Small intestine (tissue), 7 donors: ENCODE measurements around the gene ACBD6. TPM values are rescaled to one million over a fixed set of nuclear protein-coding genes. Genes with fewer than 3 reads are reported as not detected.

ENCODE experiments used
- DNase-seq, 2 donors: peaks; one replicate each; pipeline versions ENCODE4 v3.0.0 to v3.0.0-alpha.2; 2013
- FAIRE-seq: peaks from 2 replicates; lab custom pipeline; 2012; peaks lifted over from hg19 to GRCh38; lab: Jason Lieb, UNC
- H3K27ac ChIP-seq, 3 donors: one replicate each; pipeline ENCODE4 v1.5.1; 2013; ENCODE audit warnings: low read length in 2 of 3, mild to moderate bottlenecking in 2 of 3, control low read depth in 1 of 3, inconsistent platforms in 1 of 3, low read depth in 1 of 3, moderate library complexity in 1 of 3
- H3K27me3 ChIP-seq, 3 donors: one replicate each; pipeline ENCODE4 v1.6.1; 2013; ENCODE audit warnings: low read length in 3 of 3, inconsistent platforms in 1 of 3; ENCODE audit not compliant: control insufficient read depth in 3 of 3, insufficient read depth in 3 of 3
- H3K36me3 ChIP-seq, 3 donors: one replicate each; pipeline ENCODE4 v1.6.1; 2013; ENCODE audit warnings: low read length in 3 of 3, inconsistent platforms in 1 of 3, low read depth in 1 of 3, mild to moderate bottlenecking in 1 of 3, moderate library complexity in 1 of 3; ENCODE audit not compliant: control insufficient read depth in 3 of 3, insufficient read depth in 2 of 3
- H3K4me1 ChIP-seq, 3 donors: one replicate each; pipeline ENCODE4 v1.6.1; 2013; ENCODE audit warnings: low read length in 2 of 3, inconsistent platforms in 1 of 3, low read depth in 1 of 3, mild to moderate bottlenecking in 1 of 3, moderate library complexity in 1 of 3; ENCODE audit not compliant: control insufficient read depth in 3 of 3, insufficient read depth in 2 of 3
- H3K4me3 ChIP-seq, 3 donors: one replicate each; pipeline ENCODE4 v1.5.1; 2013; ENCODE audit warnings: low read length in 3 of 3, control low read depth in 1 of 3, inconsistent platforms in 1 of 3, low read depth in 1 of 3, mild to moderate bottlenecking in 1 of 3, moderate library complexity in 1 of 3
- H3K9me3 ChIP-seq, 2 donors: one replicate each; pipeline ENCODE4 v1.6.1; 2013; ENCODE audit warnings: low read depth in 1 of 2, low read length in 1 of 2; ENCODE audit not compliant: control insufficient read depth in 2 of 2, insufficient read depth in 1 of 2
- WGBS, 3 donors: extraction: QIAGEN DNeasy Blood & Tissue Kit; methylation state at CpG; one replicate each; pipeline ENCODE4 v1.1.7; 2013; 5-methylcytosine and 5-hydroxymethylcytosine counted together
- polyA plus RNA-seq, 4 donors: library from polyadenylated mRNA; stranded (reverse) in 3 of 4; unstranded in 1 of 4; fragments of 200-250 nt in 3 of 4; fragments of 120-200 nt in 1 of 4; gene quantifications; one replicate each; pipeline versions ENCODE4 v1.2.1 to v1.2.3, GENCODE V29; 2013
- donor health status: healthy with polysubstance abuse.
- donor health status: control.
- donor health status: control.
- donor health status: Bipolar disorder and iron deficiency.
- donor health status: healthy.

ACBD6 gene
- polyA plus RNA-seq, 4 donors, result 12.7 to 49.5 (median 20.7) TPM

DNA sequence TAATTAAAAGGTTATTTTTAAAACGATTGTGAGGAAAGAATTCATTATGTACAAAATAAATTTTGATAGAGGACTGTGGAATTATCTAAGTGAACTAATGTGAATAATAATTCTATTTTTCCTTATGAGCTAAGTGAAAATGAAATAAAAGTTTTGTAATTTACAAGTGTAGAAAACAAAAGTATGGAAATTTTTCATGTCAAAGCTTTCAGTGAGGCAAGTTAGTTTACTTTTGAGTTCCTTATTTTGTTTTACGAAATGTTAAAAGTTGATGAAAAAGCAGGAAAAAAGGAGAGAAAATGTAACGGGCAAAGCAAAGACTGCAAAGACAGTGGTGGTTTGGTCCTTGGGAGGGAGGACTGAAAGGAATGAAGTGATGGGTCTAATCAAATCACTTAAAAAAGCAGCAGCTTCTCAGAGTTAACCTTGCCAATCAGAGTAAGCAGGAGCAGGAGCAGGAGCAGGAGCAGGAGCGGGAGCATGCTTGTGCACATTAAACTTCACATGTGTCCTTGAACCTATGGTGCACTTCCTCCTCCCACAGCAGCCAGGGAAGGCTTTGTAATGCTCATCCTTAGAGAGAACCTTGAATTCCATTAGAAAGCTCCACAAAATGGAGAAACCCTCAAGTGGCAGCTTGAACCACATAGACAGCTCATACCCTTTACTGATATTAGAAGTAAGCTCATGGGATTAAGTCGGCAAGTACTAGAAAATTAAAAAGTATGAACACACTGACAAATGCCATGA lies 139.0 kb downstream of the ACBD6 start:
- DNase-seq, result no peak
- WGBS, 3 donors, result 92 to 94% (median 93%) methylated on average over 5 of the region's 5 CpGs
- Histone ChIP-seq H3K4me1 (no peaks in the 10 kb centered on the region), H3K36me3 (peaks cover 0 to 2% (median 0%) of the 10 kb centered on the region in 3 donors), H3K4me3 (no peak overlapping the region), H3K9me3 (no peaks in the 10 kb centered on the region), H3K27ac (no peak overlapping the region), H3K27me3 (no peaks in the 10 kb centered on the region)
- no peak for FAIRE-seq

- no peaks in the 10 kb centered on the region for H3K9me3 ChIP-seq
- H3K27me3 ChIP-seq, result no peaks in the 10 kb centered on the region
- DNase-seq (no peak), FAIRE-seq (no peak)
- WGBS, 3 donors, result 90 to 93% (median 90%) methylated on average over 3 of the region's 3 CpGs
- no peak overlapping the region for H3K4me3 ChIP-seq
- no peaks in the 10 kb centered on the region for H3K4me1 ChIP-seq
- peaks cover 0 to 5% (median 2%) of the 10 kb centered on the region in 3 donors for H3K36me3 ChIP-seq
- no peak overlapping the region for H3K27ac ChIP-seq
These were observed 141.9 kb downstream of the ACBD6 start for GRCh38 chr1:180360333-180361075.

DNA sequence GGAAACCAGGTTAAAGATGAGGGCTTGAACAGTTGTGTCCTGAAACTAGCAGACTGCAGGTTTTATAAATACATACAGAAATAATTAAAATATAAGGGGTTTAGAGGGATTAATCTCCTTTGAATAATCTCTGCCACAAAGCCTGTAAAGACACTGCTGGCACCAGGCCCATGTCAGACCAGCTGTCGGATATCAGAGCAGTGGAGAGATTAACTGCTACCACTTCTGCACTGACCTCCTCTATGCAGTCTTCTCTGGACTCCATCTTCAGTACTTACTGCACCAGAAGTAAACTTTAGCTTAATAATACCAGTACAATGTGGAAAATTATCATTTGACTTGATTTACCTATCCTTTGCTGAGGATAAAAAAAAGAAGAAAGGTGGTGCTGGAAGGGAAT lies 143.7 kb downstream of the ACBD6 start:
- no peak for DNase-seq
- Histone ChIP-seq H3K4me3 (no peak overlapping the region), H3K27ac (no peak overlapping the region), H3K36me3 (peaks cover 0 to 5% (median 2%) of the 10 kb centered on the region in 3 donors), H3K9me3 (no peaks in the 10 kb centered on the region), H3K4me1 (no peaks in the 10 kb centered on the region), H3K27me3 (no peaks in the 10 kb centered on the region)
- WGBS, 3 donors, result 21 to 43% (median 33%) methylated on average over 1 of the region's 1 CpG
- no peak for FAIRE-seq

DNA sequence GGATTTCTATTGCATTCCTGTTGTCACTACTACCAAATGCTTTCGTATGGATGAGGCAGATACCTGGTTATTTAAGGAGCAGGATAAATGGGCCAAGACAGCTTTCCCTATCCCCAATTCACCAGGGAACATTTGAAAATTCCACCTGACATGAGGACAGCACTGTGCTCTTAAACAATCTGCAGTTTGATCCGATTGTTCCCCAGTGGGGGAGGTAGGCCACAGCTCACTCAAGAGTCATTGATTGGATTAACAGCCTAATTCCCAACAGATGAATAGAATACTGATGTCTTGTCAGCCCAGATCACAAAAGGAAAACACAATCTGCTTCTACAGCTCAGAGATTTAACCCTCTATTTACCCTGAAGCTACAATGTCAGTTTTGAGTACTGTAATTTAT lies 148.4 kb downstream of the ACBD6 start:
- no peaks in the 10 kb centered on the region for H3K9me3 ChIP-seq
- DNase-seq (no peak), FAIRE-seq (no peak)
- H3K27me3 ChIP-seq, result no peaks in the 10 kb centered on the region
- WGBS, 3 donors, result 91 to 96% (median 93%) methylated on average over 2 of the region's 2 CpGs
- H3K4me1 ChIP-seq, result no peaks in the 10 kb centered on the region
- no peak overlapping the region for H3K27ac ChIP-seq
- no peak overlapping the region for H3K4me3 ChIP-seq
- H3K36me3 ChIP-seq, result peaks cover 0 to 5% (median 2%) of the 10 kb centered on the region in 3 donors

DNA sequence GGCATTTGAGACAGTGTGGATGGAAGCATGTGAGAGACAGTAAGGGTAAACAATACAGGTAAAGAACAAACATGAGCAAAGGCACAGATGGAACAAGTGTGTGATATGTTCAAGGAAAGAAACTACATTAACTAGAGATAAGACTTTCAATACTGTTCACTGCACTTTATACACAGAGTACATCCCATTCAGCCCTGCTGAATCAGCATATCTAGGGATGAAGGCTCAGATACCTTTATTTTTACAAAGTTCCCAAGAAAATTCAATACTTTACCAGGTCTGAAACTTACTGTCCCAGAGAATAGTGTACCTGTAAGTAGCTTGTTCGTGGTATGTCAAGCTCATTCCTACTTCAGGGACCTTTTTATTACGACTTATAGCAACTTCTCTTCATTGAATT lies 149.8 kb downstream of the ACBD6 start:
- Histone ChIP-seq H3K9me3 (no peaks in the 10 kb centered on the region), H3K36me3 (peaks cover 0 to 5% (median 0%) of the 10 kb centered on the region in 3 donors), H3K4me1 (no peaks in the 10 kb centered on the region), H3K4me3 (no peak overlapping the region), H3K27ac (no peak overlapping the region), H3K27me3 (no peaks in the 10 kb centered on the region)
- DNase-seq (no peak), FAIRE-seq (no peak)
- 93 to 97% (median 95%) methylated on average over 2 of the region's 2 CpGs for WGBS, 3 donors

DNA sequence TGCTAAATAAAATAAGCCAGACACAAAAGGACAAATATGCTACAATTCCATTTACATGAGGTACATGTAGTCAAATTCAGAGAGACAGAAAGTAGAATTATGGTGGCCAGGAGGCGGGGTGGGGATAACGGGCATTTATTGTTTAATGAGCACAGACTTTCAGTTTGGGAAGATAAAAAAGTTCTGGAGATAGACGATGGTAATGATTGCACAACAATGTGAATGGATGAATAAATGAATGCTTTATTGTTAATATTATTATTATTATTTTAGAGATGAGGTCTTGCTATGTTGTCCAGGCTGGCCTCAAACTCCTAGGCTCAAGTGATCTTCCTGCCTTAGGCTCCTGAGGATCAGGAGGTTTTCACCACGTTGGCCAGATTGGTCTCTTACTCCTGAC lies 150.4 kb downstream of the ACBD6 start:
- H3K4me3 ChIP-seq, result no peak overlapping the region
- no peak for FAIRE-seq
- no peaks in the 10 kb centered on the region for H3K4me1 ChIP-seq
- H3K9me3 ChIP-seq, result no peaks in the 10 kb centered on the region
- no peak overlapping the region for H3K27ac ChIP-seq
- peaks cover 0 to 5% (median 0%) of the 10 kb centered on the region in 3 donors for H3K36me3 ChIP-seq
- H3K27me3 ChIP-seq, result no peaks in the 10 kb centered on the region
- no peak for DNase-seq
- WGBS, 3 donors, result 58 to 78% (median 63%) methylated on average over 4 of the region's 4 CpGs

GRCh38 chr1:180345148-180345547 lies 157.2 kb downstream of the ACBD6 start:
- H3K9me3 ChIP-seq, result no peaks in the 10 kb centered on the region
- no peak overlapping the region for H3K27ac ChIP-seq
- DNase-seq (no peak), FAIRE-seq (no peak)
- no peak overlapping the region for H3K4me3 ChIP-seq
- peaks cover 0 to 3% (median 0%) of the 10 kb centered on the region in 3 donors for H3K4me1 ChIP-seq
- no peaks in the 10 kb centered on the region for H3K36me3 ChIP-seq
- no peaks in the 10 kb centered on the region for H3K27me3 ChIP-seq

DNA sequence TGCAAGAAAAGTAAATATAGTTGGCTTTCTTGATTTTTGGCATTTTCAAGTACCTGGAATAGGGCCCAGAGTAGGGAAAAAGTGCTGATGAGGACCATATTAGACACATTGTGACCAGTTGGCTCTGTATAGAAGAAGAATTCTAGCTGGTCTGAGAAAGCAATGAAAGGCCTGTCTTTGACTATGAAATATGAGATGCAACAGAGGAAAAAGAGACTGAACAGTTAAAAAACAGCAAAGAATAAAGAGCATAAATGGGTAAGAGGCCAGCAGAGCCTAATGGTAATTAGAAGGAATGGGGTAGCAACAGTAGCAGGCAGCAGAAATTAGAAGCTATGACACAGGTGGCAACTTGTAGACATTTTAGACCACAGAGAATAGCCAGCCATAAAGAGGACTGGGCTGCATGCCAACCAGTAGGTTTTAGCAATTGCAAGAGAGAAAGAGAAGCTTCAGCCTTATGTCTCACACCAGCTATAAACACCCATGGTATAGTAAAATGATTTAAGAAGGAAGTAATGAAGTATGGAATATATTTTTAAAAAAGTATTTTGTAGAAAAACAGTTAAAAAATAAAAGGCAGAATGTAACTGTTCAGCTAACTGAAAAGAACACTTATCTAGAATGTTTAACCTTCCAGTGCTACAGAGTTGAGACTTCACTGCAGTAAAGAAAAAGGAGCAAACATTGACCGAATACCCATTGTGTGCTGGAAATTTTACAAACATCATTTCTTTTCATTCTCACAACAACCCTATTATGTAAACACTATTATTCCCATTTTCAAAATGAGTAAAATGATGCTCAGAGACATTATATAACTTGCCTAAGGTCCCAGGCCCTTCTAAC lies 158.2 kb downstream of the ACBD6 start:
- FAIRE-seq (no peak), DNase-seq (peak; percentile 18 to 31)
- WGBS, 3 donors, result 86 to 96% (median 88%) methylated on average over 1 of the region's 1 CpG
- Histone ChIP-seq H3K4me3 (no peak overlapping the region), H3K9me3 (no peaks in the 10 kb centered on the region), H3K27me3 (no peaks in the 10 kb centered on the region), H3K36me3 (no peaks in the 10 kb centered on the region), H3K27ac (no peak overlapping the region), H3K4me1 (peaks cover 0 to 3% (median 0%) of the 10 kb centered on the region in 3 donors)
